Stimulated activated CD8-positive, alpha-beta memory T cell treated with anti-CD3 and anti-CD28 coated beads, Interleukin-4, amount 100 ng/mL, for 4 hours (primary cell): ENCODE measurements around the gene TRIL.

Experiments
- DNase-seq, 2 donors: peaks; one replicate each; pipeline ENCODE4 v3.0.0-alpha.2; 2020; ENCODE audit warnings: low read depth in 2 of 2, low spot score in 1 of 2

The TRIL gene

DNA sequence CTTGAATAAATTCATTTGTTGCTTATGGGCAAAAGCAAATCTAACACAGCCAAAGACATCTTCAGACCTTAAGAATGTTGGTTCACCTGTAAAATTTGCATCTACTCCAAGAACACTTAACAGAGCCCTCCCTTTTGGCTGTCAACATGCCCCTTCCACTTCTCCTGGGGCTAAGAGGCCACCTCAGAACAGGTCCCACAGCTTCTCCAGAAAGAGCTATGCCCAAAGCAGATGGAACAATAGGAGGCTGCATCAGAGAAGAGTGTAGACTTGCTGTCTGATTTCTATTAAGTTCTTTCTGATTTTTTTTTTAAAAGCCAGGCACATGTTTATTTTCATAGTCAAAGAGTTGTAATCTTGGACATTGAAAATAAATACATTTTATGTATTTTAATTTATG is 26.1 kb upstream of the TRIL start:
- DNase-seq = no peak

DNA sequence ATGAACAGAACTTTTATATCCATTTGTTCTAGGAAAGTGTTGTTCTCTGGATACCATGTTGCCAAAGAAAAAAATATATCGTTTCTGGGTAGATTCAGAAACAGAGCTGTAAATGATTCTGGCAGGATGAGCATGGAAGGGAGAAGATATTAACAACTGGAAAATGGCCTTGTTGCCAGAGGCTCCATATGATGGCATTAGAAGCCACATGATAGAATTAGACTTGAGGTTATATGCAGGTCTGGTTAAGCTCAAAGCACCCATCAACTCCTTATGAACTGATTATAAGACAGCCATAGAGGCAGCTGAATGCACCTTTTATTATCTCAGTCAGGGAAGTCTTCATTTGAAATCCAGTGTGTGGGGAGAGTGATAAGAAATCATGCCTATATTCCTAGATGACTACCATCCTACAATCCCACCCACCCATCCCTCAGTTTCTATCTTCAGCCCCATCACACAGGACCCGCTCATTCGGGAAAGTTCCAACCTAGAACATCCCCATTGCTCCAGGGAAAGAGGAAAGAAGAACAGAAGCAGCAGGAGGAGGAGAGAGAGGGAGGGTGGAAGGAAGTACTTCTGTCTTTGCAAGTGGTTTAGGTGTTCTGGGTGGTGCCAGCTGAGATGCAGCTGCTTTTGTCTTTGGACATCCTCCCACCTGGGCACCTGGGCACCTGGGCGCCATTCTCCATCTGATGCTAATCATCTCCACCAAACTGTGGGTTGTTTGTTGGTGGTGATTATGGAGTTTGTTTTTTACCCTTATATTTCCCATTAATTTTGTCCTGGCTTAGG is 25.5 kb upstream of the TRIL start:
- no peak for DNase-seq

DNA sequence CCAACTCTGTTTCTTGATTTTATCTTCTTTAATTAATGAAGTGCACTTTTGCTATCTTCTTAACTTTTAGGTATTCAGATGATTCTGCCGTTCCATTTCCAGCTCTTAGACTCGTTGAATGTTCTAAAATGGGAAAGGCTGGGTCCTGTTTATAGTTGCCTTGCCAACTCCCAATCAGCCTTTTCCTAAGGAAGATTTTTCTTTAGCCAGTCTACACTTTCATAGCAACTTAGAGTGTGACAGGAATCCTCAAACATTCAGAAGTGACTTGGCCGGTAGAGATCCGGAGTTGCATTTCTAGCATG is 23.0 kb upstream of the TRIL start:
- DNase-seq = no peak

DNA sequence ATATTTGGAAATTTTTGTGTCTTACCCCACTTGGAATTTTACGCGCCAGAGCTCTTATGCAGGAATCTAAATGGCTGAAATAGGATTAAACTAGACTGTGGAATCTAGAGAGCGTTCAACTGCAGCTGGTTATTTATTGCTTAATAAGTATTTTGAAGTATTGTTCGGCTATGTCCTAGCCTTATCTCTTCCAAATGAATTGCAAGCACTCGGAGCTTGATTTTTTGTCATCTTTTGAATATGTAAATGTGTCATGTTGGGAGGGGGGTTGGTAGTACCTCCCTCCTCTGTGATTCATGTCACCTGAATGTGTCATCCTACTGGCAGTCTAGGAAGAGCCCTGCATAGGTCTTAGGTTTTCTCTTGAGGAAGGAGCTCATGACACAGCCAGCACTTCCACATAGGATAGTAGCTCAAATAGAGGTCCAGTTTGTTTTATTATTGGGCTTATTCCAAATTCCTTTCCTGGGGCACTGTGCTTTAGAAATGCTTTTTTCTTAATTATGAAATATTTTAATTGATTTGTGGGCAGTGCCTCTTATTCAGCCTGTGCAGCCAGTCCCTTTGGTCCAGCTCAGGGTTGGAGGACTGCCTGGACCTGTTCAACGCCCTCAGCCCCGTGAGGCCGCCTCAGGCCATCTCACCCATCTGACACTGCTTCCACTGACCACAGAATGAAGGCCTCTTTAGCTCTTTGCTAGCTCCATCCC is 22.5 kb upstream of the TRIL start:
- no peak for DNase-seq

DNA sequence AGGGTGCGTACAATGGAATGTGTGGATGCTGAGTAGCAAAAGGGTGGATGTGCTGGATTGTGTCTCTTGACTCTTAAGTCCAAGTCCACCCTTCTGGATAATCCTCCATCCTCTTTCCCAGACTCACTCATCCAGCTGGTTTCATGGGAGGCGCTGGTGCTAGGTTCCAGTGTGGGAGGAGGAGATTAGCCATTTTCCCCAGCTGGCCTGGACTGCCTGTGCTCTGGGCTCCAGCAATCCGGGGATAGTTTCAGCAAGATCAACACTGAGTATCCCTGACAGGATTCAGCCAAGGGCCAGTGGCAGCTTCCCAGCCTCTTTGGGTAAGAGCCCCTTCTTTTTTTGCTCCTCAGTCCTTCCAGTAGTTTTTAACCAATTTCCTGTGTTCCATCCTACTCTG is 21.6 kb upstream of the TRIL start:
- DNase-seq = no peak

DNA sequence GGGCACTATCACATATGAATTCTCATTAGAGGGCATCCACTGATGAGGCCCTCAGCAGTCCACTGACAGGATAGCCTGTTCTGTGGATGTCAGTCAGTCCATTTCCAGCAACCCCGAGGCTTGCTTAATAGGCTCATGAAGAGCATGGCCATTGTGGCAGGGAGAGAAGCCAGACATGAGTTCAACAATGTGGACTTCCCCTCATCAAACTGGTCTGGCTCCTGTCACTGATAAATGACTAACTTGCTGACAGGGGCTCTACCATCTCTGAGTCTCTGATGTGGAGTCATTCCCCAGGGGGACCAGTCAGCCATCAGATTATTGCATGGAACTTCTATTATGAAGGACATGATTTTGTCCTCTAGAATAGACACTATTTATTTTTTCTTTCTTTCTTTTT is 19.8 kb upstream of the TRIL start:
- DNase-seq = no peak

DNA sequence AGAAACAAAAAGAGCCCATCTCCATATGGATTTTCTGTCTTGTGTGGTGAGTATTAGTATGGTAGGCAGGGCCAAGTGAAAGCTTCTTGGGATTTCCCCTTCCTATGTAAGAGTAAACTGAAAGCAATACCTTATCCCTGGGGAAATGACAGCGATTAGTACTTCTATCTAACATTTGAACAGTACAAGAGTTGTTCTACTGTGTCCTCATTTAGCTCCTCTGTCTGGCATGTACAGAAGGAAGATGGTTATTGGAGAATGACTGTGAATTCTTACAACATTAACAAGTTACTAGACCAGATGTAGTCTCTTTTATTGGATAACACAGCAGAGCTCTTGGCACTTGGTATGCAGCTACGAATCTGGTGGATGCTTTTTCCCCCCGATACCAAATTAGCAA is 17.9 kb upstream of the TRIL start:
- DNase-seq = no peak

DNA sequence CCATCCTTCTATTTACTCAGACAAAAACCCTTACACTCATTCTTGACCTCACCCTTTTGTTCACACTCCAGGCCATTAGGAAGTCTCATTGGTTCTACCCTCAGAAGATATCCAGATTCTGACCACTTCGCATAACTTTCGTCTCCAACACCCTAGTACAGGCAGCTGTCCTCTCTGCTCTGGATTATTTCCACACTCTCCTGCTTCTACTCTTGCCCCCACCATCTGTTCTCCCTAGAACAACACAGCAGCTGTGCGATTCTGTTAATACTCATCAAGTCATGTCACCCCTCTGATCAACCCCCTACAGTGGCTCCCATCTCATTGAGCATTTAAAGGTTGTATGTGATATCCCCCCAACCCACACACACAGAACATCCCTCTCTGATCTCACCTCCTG is 15.5 kb upstream of the TRIL start:
- DNase-seq = no peak

DNA sequence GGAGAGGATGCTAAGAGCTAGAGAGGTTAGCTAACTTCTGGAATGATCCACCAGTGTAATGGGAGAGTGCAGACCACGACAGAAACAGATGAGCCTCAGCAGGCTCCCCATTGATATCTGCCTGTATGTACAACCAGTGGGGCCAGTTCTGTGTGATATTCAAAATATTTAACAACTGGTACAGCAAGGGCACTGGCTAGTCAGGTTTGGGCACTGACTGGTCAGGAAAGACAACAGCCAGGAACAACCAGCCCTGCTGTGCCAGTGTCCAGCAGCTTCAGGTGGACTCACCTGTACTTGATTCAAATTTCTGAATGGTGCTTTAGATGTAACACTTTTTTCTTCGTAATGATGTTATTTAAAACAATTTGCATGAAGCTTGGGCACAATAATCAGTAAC is 5.9 kb upstream of the TRIL start:
- no peak for DNase-seq

DNA sequence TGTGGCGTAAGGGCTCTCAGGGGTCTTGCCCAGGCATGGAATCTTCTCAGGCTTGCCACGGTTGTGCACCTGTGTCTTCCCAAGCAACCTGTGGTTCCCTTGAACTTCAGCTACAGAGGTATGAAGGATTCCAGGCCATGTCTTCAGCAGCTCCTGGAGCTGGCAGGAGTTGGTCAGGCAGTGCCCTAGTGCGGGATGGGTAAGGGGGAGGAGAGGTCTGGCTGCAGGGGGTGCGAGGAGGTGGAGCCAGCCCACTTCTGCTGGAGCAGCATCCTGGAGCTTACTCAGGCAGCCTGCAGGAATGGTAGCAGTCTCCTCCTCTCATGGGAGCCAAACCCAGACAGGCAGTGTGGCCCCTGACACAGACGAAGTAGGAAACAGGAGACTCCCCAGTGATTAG is 3.8 kb upstream of the TRIL start:
- DNase-seq = no peak

DNA sequence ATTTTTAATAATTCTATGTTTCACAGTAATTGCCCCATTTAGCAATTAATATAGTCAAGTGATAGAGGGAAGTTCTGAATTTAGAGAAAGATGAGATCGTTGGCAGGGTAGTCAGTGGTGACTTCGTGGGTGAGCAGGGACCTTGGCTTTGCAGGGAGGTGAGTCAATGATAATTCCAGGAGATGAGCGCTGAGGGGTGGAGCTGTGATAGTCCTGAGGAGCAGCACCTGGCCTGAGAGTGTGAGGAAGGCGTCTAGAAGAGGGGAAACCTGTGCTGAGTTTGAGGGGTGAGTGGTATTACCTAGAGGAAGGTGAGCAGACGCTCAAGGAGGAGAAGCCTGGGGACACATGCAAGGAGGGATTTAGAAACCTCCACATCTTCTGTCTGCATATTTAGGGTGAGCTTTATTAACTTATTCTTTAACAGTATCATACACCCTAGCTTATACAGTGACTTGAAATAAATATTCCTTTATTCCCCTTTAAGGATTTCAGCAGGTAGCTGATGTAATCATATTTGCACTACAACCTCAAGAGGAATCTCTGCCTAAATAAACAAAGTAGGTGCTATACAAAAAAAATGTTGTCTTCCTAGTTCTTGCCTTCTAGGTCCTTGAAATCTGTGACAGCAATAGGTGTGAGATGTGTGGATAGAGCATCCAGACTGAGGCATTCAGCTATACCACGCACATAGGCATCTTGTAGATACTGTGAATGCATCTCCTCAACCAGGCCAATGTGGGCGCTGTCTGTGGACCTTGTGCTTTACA is 2.1 kb upstream of the TRIL start:
- no peak for DNase-seq

DNA sequence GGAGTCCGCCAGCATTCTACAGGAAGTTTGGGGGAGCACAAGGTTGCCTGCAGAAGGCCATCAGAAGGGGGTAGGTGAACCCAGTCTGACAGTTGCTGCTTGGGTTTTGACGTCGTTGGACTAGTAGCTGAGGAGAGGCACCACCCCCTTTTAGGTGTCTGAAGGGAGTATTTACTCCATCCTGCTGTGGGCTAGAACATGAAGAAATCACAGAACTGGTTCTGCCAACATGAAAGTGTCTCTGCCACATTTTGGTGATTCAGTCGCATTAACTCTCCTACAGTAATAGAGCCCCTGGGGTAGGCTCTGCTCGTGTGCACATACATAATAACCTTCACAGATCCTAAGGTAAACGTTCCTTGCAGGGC is 834 bp upstream of the TRIL start:
- no peak for DNase-seq

DNA sequence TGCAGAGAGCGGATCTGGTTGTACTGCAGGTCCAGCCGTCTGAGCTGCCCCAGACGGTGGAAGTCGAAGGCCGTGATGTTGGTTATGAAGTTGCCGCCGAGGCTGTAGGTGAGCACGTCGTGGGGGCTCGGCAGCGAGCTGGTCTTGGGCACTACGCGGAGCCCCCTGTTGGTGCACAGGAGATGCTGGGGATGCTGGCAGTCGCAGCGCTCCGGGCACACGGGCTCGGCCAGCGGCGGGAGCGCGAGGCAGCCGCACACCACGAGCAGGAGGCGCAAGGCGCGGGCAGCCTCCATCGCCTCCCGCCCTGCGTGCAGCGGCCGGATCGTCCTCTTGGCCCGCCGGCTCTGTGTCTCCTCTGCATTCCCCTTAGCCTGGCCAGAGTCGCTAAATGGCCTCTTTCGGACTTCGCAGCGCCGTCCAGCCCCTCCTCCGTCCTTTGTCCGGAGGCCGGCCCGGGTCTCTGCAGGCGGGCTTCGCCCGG is 337 bp downstream of the TRIL start:
- no peak for DNase-seq

DNA sequence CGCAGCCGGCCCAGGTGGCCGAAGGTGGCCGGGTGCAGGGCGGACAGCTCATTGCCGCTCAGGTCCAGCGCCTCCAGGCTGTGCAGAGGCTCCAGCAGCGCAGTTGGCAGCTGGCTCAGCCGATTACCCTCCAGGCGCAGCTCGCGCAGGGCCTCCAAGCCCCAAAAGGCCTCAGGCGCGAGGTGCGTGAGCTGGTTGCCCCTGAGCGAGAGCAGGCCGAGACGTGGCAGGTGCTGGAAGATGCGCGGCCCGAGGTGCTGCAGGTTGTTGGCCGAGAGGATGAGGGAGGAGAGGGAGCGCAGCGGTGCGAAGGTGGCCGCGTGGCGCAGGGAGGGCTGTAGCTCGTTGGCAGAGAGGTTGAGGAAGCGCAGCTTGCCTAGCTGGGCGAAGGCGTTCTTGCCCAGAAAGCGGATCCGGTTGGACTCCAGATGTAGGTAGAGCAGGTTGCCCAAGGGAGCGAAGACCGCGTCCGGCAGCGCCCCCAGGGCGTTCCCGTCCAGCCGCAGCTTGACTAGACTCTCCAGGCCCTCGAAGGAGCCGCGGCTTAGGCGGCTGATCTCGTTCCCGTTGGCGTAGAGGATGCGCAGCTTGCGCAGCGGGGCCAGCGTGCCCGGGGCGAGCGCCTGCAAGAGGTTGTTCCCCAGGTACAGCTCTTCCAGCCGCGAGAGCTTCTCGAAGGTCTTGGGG is 923 bp downstream of the TRIL start:
- no peak for DNase-seq

DNA sequence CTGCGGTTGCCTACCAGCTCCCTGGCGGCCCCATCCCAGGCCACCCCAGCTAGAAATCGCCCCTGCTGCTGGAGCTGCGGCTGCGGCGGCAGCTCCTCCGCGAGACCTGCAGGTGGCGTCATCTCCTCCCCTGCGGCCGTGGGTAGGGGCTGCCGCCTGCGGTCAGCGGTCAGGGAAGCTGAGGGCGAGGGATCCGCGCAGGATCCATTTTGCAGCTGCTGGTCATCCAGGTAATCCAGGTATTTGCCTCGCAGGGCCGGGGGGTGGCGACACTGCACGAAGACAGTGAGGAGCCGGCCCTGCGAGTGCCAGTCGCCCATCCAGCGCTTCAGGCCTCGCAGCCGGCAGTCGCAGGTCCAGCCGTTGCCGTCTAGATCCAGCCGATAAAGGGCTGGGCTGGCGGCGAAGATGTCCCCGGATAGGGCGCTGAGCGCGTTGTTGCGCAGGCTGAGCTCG is 1.5 kb downstream of the TRIL start:
- DNase-seq = no peak

DNA sequence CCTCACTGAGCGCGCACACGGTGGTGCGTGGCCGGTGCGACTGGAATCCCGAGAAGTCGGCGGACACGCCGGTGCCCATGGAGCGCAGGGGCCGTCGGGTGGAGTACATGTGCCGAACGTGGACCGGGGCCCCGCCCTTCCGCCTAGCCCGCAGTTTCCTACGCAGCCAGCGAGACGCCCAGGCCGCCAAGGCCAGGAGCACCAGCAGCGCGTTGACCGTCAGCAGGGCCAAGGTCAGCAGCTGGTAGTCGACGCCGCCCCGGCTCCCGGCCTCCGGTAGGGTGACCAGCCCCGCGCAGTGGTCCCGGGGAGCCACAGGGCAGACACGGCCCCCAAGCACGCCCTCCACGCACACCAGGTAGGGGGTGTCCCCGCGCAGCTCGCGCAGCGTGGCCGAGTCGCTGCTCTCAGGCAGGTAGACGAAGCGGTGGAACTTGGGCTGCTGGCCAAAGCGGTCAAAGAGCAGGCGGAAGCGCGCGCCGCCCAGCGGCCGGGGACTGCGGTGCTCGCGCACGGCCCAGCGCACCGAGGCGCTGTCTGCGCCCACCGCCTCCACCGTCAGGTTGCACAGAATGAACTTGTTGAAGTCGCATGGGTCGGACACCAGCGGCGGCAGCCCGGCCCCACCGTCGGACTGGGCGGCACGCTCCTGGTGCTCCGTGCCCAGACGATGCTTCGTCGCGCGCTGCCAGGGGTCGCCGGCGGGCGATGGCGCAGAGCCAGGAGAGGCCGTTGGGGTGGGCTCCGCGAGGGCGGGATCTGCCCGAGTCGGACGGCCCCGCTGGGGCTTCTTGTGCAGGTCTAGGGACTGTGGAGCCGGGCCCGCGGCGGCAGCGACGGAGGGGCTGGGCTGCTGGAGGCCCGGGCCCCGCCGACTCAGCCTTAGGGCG is 2.2 kb downstream of the TRIL start:
- DNase-seq = no peak

DNA sequence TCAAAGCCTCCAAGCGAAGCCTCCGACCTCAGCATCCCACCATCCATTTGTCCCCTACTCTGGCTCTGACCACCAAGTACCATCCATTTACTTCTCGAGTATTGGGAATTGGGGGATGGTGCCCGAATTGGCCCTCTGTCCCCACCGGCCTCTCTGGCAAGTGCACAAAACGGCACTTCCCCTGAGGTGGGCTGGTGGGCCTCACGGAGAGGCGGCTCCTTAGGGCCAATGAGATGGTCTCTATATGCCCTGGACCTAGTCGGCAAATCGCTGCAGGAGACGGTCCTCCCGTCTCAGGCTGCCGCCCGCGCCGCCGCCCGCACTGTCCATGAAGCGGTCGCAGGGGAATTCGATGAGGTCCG is 2.8 kb downstream of the TRIL start:
- no peak for DNase-seq

DNA sequence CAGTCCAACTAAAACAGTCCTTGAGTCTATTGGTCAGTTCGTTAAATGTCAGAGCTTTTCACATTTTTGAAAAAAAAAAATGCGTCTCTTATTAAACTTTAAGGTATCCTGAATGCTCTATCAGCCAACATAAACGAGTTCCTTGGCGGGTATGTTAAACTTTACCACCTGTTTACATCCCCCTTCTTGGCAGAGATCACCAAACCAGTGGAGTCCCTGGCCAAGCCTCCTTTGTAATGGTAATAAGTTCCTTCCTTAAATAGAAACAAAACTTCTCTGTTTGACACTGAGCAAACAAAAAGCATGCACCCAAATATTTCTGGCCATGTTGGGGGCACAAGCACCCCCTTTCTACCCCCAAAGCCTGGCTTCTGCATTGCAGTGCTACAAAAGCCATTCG is 3.2 kb downstream of the TRIL start:
- no peak for DNase-seq

DNA sequence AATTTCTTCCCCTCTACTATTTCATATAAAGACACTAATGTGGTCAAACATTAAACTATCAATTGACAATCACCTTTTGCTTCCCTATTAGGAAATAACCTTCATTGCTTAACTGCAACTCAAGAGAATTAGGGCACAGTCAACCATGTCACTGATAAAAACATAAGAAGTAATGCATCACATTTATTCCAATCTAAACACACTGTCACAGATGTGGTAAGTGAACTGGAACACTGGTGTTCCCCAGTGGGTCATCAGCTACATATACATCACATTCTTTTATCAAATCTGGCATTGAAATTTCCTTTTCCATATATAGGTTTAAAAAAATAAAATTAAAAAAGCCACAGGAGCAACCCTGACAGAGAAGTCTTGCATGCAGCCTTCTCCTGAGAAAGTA is 3.7 kb downstream of the TRIL start:
- no peak for DNase-seq

DNA sequence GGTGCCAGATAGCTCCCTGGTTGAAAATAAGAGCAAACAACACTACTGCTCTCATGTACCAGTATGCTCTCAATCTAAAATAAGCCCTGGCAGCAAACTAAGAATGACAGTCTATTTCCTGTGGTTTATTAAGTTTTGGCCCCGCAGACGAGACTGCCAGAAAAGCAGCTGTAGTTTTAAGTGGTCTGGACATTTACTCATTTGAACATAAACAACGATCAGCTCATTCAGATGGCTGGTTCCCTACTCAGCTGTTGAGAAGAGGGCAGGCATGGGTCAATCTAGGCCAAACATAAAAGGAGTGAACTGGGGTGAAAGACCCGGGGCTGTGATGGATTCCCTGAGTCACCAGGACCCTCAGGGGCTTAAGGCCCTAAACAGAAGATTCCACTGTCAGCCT is 4.5 kb downstream of the TRIL start:
- DNase-seq = no peak

DNA sequence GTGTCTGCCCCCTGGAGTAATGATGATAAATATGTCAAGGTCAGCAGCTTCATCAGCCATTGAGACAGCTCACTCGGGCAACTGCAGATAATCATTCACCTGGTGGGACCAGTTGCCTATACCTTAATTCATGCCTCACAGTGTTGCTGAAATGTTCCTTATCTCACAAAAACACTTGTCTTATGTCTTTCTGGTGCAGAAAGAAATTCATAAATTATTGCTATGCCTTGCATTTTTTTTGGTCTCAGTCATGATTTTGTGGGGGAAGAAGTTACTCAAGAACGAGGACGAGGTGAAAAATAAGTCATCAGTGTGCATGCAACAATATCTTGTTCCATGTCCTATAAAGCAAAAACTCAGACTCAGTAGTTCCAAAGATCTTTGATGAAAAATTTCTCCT is 16.0 kb downstream of the TRIL start:
- DNase-seq = no peak
